GM12891 (cell line): Measurements from ENCODE around the gene ACSBG1.

ENCODE experiments used
- PAX5 ChIP-seq: IDR thresholded peaks from 2 replicates; pipeline ENCODE4 v1.6.1; 2011; ENCODE audit warnings: low read length, moderate library complexity, mild to moderate bottlenecking; ENCODE audit not compliant: insufficient read depth, severe bottlenecking
- POLR2A ChIP-seq: IDR thresholded peaks from 2 replicates; pipeline ENCODE4 v1.6.1; 2011; ENCODE audit warnings: low read depth, low read length, control low read depth
- POLR2AphosphoS5 ChIP-seq: IDR thresholded peaks from 2 replicates; pipeline ENCODE4 v1.6.1; 2011; ENCODE audit warnings: low read depth, low read length, control low read depth
- POU2F2 ChIP-seq: IDR thresholded peaks from 2 replicates; pipeline ENCODE4 v1.6.1; 2011; ENCODE audit warnings: low read depth, mild to moderate bottlenecking, control low read depth, low read length, moderate library complexity
- SPI1 ChIP-seq: IDR thresholded peaks from 2 replicates; pipeline ENCODE4 v1.6.1; 2011; ENCODE audit warnings: low read depth, low read length, control low read depth
- TAF1 ChIP-seq: IDR thresholded peaks from 2 replicates; pipeline ENCODE4 v1.6.1; 2011; ENCODE audit warnings: low read depth, low read length, control low read depth

DNA sequence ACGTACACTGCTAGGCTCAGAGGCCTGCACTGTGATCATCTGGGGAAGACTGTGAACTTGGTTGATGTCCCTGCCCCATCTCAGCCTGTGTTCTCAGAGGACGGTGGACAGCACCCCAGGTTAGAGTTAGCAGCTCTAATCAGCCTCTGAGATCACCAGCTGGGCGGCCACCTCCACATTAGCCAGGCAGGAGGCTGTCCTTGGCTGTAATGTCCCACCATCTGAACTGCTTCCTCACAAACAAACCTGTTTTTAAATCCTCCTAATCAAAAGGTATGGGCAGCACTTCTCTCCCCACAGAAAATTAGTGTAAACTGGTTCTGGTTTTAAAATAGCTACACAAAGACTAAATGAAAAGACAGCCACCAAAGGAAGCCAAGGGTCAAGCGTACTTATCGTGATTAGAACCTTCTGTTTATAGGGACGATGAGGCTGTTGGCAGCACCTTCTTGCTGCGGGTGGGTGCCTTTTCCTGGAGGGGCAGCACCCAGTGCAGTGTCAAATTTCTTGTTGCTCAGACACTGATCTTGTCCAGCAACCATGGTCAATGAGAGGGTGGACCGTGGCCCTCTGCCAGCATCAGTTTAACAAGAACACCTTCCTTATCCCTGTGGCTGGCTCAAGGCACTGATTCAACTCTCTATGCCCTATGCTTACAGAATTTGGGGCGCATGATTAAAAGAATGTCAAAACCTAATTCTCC lies 24.6 kb downstream of the ACSBG1 start:
- TF ChIP-seq PAX5 (no peak), POU2F2 (no peak), POLR2AphosphoS5 (no peak), POLR2A (no peak), TAF1 (no peak), SPI1 (no peak)
